ENCODE results near the gene EML6. TPM values are rescaled to one million over a fixed set of nuclear protein-coding genes. Genes with fewer than 3 reads are reported as not detected.

EML6 gene
- total RNA-seq, 4 donors from 2014 or later = 2.3 to 15.1 (median 4.1) TPM

DNA sequence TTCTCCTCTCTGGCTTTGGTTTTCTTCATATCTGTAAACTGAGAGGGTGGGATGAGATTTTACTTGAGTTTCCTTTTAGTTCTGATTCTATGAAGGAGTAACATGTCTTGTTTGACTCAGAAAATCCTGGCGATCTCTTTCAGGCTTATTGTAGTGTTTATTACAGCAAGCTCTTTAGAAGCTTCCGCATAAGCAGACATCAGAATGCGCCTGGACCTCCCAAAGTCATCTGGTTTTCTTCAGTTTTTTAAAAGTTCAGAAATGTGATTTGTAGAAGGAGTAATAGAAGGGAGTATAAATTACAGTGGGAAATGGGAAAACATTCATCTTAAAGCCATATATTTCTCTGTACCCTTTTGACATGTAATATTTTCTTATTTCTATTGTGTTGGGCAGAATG, 68.4 kb downstream of the EML6 start:
- DNase-seq (ENCODE audit: low spot score in 2 of 2) = no peak
- Histone ChIP-seq H3K27ac (no peak overlapping the region), H3K4me1 (no peaks in the 10 kb centered on the region), H3K36me3 (no peaks in the 10 kb centered on the region), H3K27me3 (no peaks in the 10 kb centered on the region), H3K9me3 (no peaks in the 10 kb centered on the region), H3K4me3 (no peak overlapping the region)
- TF ChIP-seq POLR2AphosphoS5 (IDR thresholded peaks at IDR 0.05) (no peak), POLR2A (IDR thresholded peaks at IDR 0.05) (no peak), EP300 (IDR thresholded peaks at IDR 0.05) (no peak)
- WGBS = 65% methylated on average over 3 of the region's 3 CpGs

DNA sequence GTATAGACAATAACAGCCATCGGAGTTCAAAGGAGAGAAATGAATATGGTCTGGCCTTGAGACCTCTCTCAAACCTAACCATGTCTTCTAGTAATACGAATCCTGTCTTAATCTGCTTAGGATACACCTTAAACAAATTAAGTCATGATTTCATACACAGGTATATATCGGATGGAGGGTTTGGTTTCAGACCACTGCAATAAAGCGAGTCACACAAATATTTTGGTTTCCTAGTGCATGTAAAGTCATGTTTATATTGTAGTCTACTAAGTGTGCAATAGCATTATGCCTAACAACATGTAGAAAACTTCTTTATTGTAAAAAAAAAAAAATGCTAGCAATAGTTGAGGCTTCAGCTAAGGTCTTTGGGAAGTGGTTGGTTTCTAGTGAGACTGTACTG, 73.8 kb downstream of the EML6 start:
- WGBS = 94% methylated on average over 4 of the region's 4 CpGs
- H3K9me3 ChIP-seq = no peaks in the 10 kb centered on the region
- no peak overlapping the region for H3K27ac ChIP-seq
- H3K27me3 ChIP-seq = no peaks in the 10 kb centered on the region
- no peak for DNase-seq (ENCODE audit: low spot score in 2 of 2)
- no peaks in the 10 kb centered on the region for H3K36me3 ChIP-seq
- H3K4me3 ChIP-seq = no peak overlapping the region
- TF ChIP-seq, protein P1, sequence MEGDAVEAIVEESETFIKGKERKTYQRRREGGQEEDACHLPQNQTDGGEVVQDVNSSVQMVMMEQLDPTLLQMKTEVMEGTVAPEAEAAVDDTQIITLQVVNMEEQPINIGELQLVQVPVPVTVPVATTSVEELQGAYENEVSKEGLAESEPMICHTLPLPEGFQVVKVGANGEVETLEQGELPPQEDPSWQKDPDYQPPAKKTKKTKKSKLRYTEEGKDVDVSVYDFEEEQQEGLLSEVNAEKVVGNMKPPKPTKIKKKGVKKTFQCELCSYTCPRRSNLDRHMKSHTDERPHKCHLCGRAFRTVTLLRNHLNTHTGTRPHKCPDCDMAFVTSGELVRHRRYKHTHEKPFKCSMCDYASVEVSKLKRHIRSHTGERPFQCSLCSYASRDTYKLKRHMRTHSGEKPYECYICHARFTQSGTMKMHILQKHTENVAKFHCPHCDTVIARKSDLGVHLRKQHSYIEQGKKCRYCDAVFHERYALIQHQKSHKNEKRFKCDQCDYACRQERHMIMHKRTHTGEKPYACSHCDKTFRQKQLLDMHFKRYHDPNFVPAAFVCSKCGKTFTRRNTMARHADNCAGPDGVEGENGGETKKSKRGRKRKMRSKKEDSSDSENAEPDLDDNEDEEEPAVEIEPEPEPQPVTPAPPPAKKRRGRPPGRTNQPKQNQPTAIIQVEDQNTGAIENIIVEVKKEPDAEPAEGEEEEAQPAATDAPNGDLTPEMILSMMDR (IDR thresholded peaks at IDR 0.05) = no peak
- no peaks in the 10 kb centered on the region for H3K4me1 ChIP-seq

DNA sequence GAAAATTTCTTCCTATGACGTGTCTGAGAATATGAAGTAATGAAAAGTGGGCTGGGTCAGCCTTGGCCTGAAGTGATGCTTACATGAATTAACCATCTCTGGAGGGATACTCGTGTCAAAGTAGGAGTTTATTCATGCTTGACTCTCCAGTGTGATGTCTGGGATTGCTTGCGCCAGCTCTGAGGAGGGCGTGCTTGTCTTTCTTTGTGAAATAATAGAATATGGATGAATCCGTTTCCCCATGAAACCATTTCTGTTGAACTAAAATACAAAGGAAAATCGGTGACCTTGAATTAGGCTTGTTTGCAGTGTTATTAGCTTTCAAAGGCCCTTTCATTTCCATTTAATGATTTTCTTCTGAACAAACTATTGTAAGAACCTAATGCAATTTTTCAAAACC, 77.9 kb downstream of the EML6 start:
- H3K4me1 ChIP-seq = no peaks in the 10 kb centered on the region
- H3K27me3 ChIP-seq = no peaks in the 10 kb centered on the region
- H3K9me3 ChIP-seq = no peaks in the 10 kb centered on the region
- H3K27ac ChIP-seq = no peak overlapping the region
- WGBS = 91% methylated on average over 6 of the region's 6 CpGs
- TF ChIP-seq POLR2A (IDR thresholded peaks at IDR 0.05) = no peak
- H3K4me3 ChIP-seq = no peak overlapping the region
- no peak for DNase-seq (ENCODE audit: low spot score in 2 of 2)
- H3K36me3 ChIP-seq = no peaks in the 10 kb centered on the region

DNA sequence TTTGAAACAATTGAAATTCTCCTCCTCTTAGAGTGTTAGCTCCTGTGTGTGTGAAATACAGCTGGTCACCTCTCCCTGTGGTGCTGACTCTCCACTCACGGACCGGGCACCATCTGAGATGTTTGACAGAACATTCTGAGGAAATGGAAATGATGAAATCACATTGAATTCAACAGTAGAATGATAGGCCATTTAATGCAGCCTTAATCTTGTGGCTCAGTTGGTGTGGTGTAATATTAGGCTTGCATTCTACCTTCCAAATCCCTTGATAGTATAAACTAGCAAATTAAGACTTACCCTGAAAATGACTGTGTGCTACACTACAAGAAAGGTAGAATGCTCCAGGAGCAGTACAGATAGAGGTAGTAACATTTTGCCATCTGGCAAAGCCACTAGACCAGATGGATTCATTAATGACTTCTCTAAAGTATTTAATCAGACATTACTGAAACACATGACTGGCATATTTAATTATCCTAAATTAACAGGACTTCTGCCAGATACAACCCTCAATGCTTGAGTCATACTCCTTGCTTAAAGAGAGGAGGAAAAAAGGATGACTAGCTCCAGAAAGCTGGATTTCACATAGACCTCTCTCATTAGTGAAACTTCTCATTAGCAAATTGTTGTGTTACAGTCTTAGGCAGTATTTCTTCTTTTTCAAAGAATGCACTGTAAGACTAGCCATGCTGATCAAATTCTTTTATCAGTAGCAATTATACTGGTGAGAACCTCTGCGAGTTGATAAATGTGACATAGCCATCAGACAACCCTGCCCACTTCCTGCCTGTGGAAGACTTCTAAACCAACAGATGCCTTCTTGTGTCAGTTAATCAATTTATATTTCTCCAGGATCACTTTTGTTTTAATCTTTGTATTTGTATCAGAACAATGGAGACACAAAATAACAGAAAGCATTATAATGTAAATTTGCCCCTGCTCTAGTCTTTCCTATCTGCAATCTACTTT, 80.6 kb downstream of the EML6 start:
- no peaks in the 10 kb centered on the region for H3K36me3 ChIP-seq
- 79% methylated on average over 3 of the region's 3 CpGs for WGBS
- H3K27me3 ChIP-seq = no peaks in the 10 kb centered on the region
- H3K4me3 ChIP-seq = no peak overlapping the region
- no peaks in the 10 kb centered on the region for H3K9me3 ChIP-seq
- H3K4me1 ChIP-seq = peaks cover 7% of the 10 kb centered on the region
- TF ChIP-seq, protein P1 (IDR thresholded peaks at IDR 0.05) = no peak
- TF ChIP-seq POLR2A (IDR thresholded peaks at IDR 0.05) = no peak
- TF ChIP-seq POLR2AphosphoS5 (IDR thresholded peaks at IDR 0.05) = no peak
- no peak for TF ChIP-seq EP300 (IDR thresholded peaks at IDR 0.05)
- H3K27ac ChIP-seq = no peak overlapping the region
- DNase-seq (ENCODE audit: low spot score in 2 of 2) = no peak

DNA sequence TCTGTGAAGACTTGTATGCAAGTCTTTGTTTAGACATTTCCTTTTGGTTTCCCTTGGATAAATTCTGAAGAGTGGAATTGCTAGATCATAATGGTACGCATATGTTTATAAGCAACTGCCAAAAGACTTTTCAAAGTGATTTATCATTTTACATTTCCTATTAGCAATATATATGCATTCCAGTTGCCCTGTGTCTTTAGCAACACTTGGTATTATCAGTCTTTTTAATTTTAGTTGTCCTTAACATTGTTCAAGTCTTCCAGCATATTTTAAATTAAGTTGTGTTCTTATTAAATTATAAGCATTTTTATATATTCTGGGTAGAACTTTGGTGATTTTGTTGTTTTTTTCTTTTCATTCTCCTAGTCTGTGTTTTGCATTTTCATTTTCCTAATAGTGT, 81.8 kb downstream of the EML6 start:
- Histone ChIP-seq H3K4me3 (no peak overlapping the region), H3K27me3 (no peaks in the 10 kb centered on the region), H3K36me3 (no peaks in the 10 kb centered on the region), H3K9me3 (no peaks in the 10 kb centered on the region), H3K27ac (no peak overlapping the region), H3K4me1 (peaks cover 12% of the 10 kb centered on the region)
- DNase-seq (ENCODE audit: low spot score in 2 of 2) = no peak
- TF ChIP-seq POLR2AphosphoS5 (IDR thresholded peaks at IDR 0.05) (no peak), EP300 (IDR thresholded peaks at IDR 0.05) (no peak), POLR2A (IDR thresholded peaks at IDR 0.05) (no peak)
- TF ChIP-seq, protein P1 (IDR thresholded peaks at IDR 0.05) = no peak
- 96% methylated on average over 1 of the region's 1 CpG for WGBS

DNA sequence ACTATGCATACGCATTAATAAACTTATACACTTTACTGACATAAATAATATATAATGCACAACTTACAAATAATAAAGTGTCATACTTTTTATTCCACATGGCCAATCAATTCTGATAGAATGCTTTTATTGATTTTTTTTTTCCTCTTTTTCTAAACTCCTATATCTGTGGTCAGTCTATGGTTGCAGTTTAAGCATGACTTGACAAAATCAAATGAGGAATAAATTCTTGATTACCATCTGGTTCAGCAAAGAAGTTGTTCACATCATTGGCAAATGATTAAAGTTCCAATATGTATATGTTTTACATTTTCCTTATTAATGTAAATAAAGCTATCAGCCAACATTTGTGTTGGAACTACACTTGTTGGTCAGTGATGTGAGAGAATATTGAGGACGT, 83.5 kb downstream of the EML6 start:
- no peaks in the 10 kb centered on the region for H3K36me3 ChIP-seq
- H3K27ac ChIP-seq = no peak overlapping the region
- H3K4me1 ChIP-seq = peaks cover 12% of the 10 kb centered on the region
- no peak for DNase-seq (ENCODE audit: low spot score in 2 of 2)
- TF ChIP-seq, protein P1 (IDR thresholded peaks at IDR 0.05) = no peak
- TF ChIP-seq EP300 (IDR thresholded peaks at IDR 0.05) (no peak), POLR2A (IDR thresholded peaks at IDR 0.05) (no peak), POLR2AphosphoS5 (IDR thresholded peaks at IDR 0.05) (no peak)
- WGBS = 88% methylated on average over 2 of the region's 2 CpGs
- no peaks in the 10 kb centered on the region for H3K9me3 ChIP-seq
- H3K4me3 ChIP-seq = no peak overlapping the region
- no peaks in the 10 kb centered on the region for H3K27me3 ChIP-seq
